ENCODE measurements around the gene RPS3A.
"Not testable (repeated sequence)": the region's sequence is repeated elsewhere in the genome, so short reads cannot be mapped to it uniquely, and the experiment has no call there.

Gene RPS3A

GRCh38 chr4:151114986-151115385, 15.6 kb downstream of the RPS3A start:
- DNase-seq (ENCODE audit: low read depth): no peak

GRCh38 chr4:151117371-151117962, 18.0 kb downstream of the RPS3A start:
- DNase-seq (ENCODE audit: low read depth): no peak

- no peak for DNase-seq (ENCODE audit: low read depth)
These were observed 30.4 kb downstream of the RPS3A start for GRCh38 chr4:151129796-151130195.

- no peak for DNase-seq (ENCODE audit: low read depth)
These were observed 33.9 kb downstream of the RPS3A start for GRCh38 chr4:151133311-151133710.

- not testable (repeated sequence) for DNase-seq (ENCODE audit: low read depth)
These were observed 36.6 kb downstream of the RPS3A start for GRCh38 chr4:151136048-151136447.

GRCh38 chr4:151139814-151140213, 40.4 kb downstream of the RPS3A start:
- DNase-seq (ENCODE audit: low read depth): no peak

- DNase-seq (ENCODE audit: low read depth): no peak
These were observed 43.3 kb downstream of the RPS3A start for GRCh38 chr4:151142758-151143157.

- no peak for DNase-seq (ENCODE audit: low read depth)
These were observed 43.7 kb downstream of the RPS3A start for GRCh38 chr4:151143162-151143561.

- no peak for DNase-seq (ENCODE audit: low read depth)
These were observed 44.4 kb downstream of the RPS3A start for GRCh38 chr4:151143811-151144210.

- DNase-seq (ENCODE audit: low read depth): no peak
These were observed 45.1 kb downstream of the RPS3A start for GRCh38 chr4:151144329-151145072.

GRCh38 chr4:151147000-151147399, 47.6 kb downstream of the RPS3A start:
- DNase-seq (ENCODE audit: low read depth): no peak

GRCh38 chr4:151148261-151148660, 48.8 kb downstream of the RPS3A start:
- DNase-seq (ENCODE audit: low read depth): no peak

- DNase-seq (ENCODE audit: low read depth): no peak
These were observed 51.6 kb downstream of the RPS3A start for GRCh38 chr4:151150821-151151580.

- no peak for DNase-seq (ENCODE audit: low read depth)
These were observed 52.6 kb downstream of the RPS3A start for GRCh38 chr4:151152028-151152427.

- DNase-seq (ENCODE audit: low read depth): no peak
These were observed 54.2 kb downstream of the RPS3A start for GRCh38 chr4:151153585-151153984.
